AG04449 (cell line): ENCODE measurements around the gene ATG16L2.
"Not testable (repeated sequence)": the region's sequence is repeated elsewhere in the genome, so short reads cannot be mapped to it uniquely, and the experiment has no call there.

Experiments used
- CTCF ChIA-PET: fragments of 350-600 bp; formaldehyde crosslinking; extraction: SDS; loops from one replicate; lab custom pipeline; 2021; ENCODE audit warnings: antibody characterized with exemption; lab: Yijun Ruan, JAX
- POLR2A ChIA-PET: fragments of 400-600, 350-600 bp; formaldehyde crosslinking; extraction: SDS; loops from one replicate; lab custom pipeline; 2020; ENCODE audit warnings: antibody characterized with exemption, inconsistent platforms; lab: Yijun Ruan, JAX
- DNase-seq: peaks from one replicate; pipeline ENCODE4 v3.0.0-alpha.2; 2010; ENCODE audit warnings: low read depth, low spot score
- H3K4me3 ChIP-seq: 2 replicates; pipeline ENCODE4 v1.5.1; 2011; ENCODE audit warnings: low read depth, mild to moderate bottlenecking, control low read depth, low read length
- CTCF ChIP-seq: IDR thresholded peaks from one replicate; pipeline ENCODE4 v1.5.1; 2011; ENCODE audit warnings: mild to moderate bottlenecking, moderate library complexity, low read length, control low read depth, inconsistent platforms; ENCODE audit not compliant: insufficient read depth; ENCODE audit errors: missing control alignments

The ATG16L2 gene

GRCh38 chr11:72798361-72798760, 15.8 kb upstream of the ATG16L2 start:
- CTCF ChIA-PET = interaction anchor here (0.9 to 8.2 kb wide), 2 partner anchors 15 to 72 kb away, joined by 4 to 207 read pairs; no protein-coding TSS in a partner anchor
- DNase-seq = no peak
- POLR2A ChIA-PET = no interaction called here
- TF ChIP-seq CTCF = no peak
- H3K4me3 ChIP-seq = no peak overlapping the region

DNA sequence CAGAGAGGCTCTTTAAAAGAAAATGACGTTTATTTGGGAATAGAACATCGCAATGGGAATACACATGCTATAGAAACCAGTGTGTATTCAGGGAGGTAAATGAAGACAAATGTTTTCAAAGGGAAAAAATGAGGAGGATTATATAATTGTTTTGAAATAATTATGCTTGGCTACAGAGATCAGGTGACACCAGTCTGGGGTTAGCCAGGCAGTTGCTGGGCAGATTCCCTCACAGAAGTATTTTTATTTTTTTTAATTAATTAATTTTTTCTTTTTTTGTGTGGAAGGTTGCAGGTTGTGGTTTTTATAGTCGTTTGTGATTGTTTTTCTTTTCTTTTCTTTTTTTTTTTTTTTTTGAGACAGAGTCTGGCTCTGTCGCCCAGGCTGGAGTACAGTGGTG, 14.8 kb upstream of the ATG16L2 start:
- no peak for TF ChIP-seq CTCF
- CTCF ChIA-PET = no interaction called here
- DNase-seq = no peak
- POLR2A ChIA-PET = no interaction called here
- H3K4me3 ChIP-seq = no peak overlapping the region

DNA sequence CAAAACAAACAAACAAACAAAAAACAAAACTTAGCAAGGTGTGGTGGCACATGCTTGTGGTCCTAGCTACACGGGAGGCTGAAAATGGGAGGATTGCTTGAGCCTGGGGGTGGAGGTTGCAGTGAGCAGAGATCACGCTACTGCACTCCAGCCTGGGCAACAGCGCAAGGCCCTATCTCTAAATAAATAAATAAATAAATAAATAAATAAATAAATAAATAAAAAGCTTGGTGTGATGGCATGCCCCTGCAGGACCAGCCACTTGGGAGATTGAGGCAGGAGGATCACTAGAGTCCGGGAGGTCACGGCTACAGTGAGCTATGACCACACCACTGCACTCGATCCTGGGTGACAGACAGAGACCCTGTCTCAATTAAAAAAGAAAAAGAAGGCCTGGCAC, 11.4 kb upstream of the ATG16L2 start:
- no peak for TF ChIP-seq CTCF
- ChIA-PET POLR2A (no interaction called here), CTCF (interaction anchor here (1.1 to 2.2 kb wide), 5 partner anchors 9 to 119 kb away, joined by 3 to 22 read pairs (median 6); partner anchors contain the start of gene STARD10)
- H3K4me3 ChIP-seq = no peak overlapping the region
- DNase-seq = no peak

DNA sequence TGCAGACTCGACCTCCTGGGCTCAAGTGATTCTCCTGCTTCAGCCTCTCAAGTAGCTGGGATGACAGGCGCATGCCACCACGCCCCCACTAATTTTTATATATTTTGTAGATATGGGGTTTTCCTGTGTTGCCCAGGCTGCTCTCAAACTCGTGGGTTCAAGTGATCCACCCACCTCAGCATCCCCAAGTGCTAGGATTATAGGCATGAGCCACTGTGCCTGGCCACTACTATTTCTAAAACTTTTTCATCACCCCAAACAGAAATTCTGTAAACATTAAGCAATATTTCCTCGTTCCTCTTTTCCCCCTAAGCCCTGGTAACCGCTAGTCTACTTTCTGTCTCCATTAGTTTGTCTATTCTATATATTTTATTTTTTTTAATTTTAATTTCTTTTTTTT, 9.0 kb upstream of the ATG16L2 start:
- TF ChIP-seq CTCF = no peak
- DNase-seq = no peak
- H3K4me3 ChIP-seq = no peak overlapping the region
- ChIA-PET POLR2A (no interaction called here), CTCF (interaction anchor here (1.8 kb wide), 1 partner anchor 11 kb away, joined by 4 read pairs; the partner anchor contains the start of gene STARD10)

GRCh38 chr11:72806378-72806777, 7.8 kb upstream of the ATG16L2 start:
- DNase-seq, H3K4me3 ChIP-seq, POLR2A ChIA-PET: not testable (repeated sequence)
- CTCF ChIA-PET = interaction anchor here (1.4 to 1.8 kb wide), 2 partner anchors 12 to 79 kb away, joined by 3 to 4 read pairs; partner anchors contain the start of gene STARD10

DNA sequence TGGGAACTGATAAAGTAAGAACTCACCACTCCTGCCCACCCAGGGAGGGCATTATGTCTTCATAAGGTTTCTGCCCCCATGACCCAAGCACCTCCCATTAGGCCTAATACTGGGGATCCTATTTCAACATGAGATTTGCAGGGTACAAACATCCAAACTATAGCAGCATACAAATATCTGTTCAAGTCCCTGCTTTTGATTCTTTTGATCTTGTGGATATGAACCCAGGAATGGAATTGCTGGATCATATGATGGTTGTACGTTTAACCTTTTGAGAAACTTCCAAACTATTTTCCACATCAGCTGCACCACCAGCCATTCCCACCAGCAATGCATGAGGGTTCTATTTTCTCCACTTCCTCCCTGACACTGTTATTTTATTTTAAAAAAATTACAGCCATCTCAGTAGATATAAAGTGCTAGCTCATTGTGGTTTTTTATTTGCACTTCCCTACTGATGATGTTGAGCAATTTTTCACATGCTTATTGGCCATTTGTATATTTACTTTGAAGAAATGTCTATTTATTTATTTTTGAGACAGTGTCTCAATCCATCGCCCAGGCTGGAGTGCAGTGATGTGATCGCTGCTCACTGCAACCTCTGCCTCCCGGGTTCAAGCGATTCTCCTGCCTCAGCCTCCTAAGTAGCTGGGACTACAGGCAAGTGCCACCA, 7.1 kb upstream of the ATG16L2 start:
- no peak for TF ChIP-seq CTCF
- DNase-seq = no peak
- POLR2A ChIA-PET = interaction anchor here (1.0 kb wide), 1 partner anchor 13 kb away, joined by 5 read pairs; the partner anchor contains the start of gene STARD10
- CTCF ChIA-PET = interaction anchor here (1.3 to 1.5 kb wide), 5 partner anchors 13 to 371 kb away, joined by 3 to 8 read pairs (median 4); partner anchors contain the start of gene STARD10
- no peak overlapping the region for H3K4me3 ChIP-seq

DNA sequence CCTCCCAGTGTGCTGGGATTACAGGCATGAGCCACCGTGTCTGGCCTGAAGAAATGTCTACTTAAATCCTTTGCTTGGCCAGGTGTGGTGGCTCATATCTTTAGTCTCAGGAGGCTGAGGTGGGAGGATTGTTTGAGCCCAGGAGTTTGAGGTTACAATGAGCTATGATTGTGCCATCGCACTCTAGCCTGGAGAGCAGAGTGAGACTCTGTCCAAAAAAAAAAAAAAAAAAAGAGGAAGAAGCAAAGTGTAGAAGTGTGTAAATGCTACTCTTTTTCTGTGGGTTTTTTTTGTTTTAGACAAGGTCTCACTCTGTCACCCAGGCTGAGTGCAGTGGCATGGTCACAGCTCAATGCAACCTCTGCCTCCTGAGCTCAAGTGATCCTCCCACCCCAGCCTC, 6.4 kb upstream of the ATG16L2 start:
- POLR2A ChIA-PET = interaction anchor here (1.0 kb wide), 1 partner anchor 14 kb away, joined by 5 read pairs; the partner anchor contains the start of gene STARD10
- TF ChIP-seq CTCF = no peak
- DNase-seq = no peak
- CTCF ChIA-PET = interaction anchor here (1.3 to 1.5 kb wide), 5 partner anchors 13 to 370 kb away, joined by 3 to 8 read pairs (median 4); partner anchors contain the start of gene STARD10
- no peak overlapping the region for H3K4me3 ChIP-seq
